Duodenal mucosa (tissue), 2 donors: Measurements from ENCODE around the gene SUGP2.

Experiments used
- H3K27ac ChIP-seq: one replicate; pipeline ENCODE4 v1.7.0; 2013; ENCODE audit warnings: low read depth, low read length
- H3K27me3 ChIP-seq, 2 donors: one replicate each; pipeline ENCODE4 v1.7.0; 2013; ENCODE audit warnings: low read length in 2 of 2, control low read depth in 1 of 2; ENCODE audit not compliant: insufficient read depth in 2 of 2, control insufficient read depth in 1 of 2
- H3K36me3 ChIP-seq, 2 donors: one replicate each; pipeline ENCODE4 v1.7.0; 2013; ENCODE audit warnings: low read length in 2 of 2, control low read depth in 1 of 2; ENCODE audit not compliant: insufficient read depth in 2 of 2, control insufficient read depth in 1 of 2
- H3K4me1 ChIP-seq, 2 donors: one replicate each; pipeline ENCODE4 v1.7.0; 2013; ENCODE audit warnings: low read length in 2 of 2, control low read depth in 1 of 2; ENCODE audit not compliant: insufficient read depth in 2 of 2, control insufficient read depth in 1 of 2
- H3K4me3 ChIP-seq, 2 donors: one replicate each; pipeline ENCODE4 v1.7.0; 2013; ENCODE audit warnings: low read length in 2 of 2, low read depth in 1 of 2
- H3K9ac ChIP-seq, 2 donors: one replicate each; pipeline ENCODE4 v1.7.0; 2013; ENCODE audit warnings: low read length in 2 of 2, low read depth in 1 of 2
- H3K9me3 ChIP-seq, 2 donors: one replicate each; pipeline ENCODE4 v1.7.0; 2013; ENCODE audit warnings: low read length in 2 of 2, control low read depth in 1 of 2; ENCODE audit not compliant: control insufficient read depth in 1 of 2

SUGP2 gene

GRCh38 chr19:19021115-19021514 is 12.2 kb downstream of the SUGP2 start:
- H3K4me1 ChIP-seq, result no peaks in the 10 kb centered on the region
- H3K9ac ChIP-seq, result no peak overlapping the region
- no peak overlapping the region for H3K4me3 ChIP-seq
- no peaks in the 10 kb centered on the region for H3K27me3 ChIP-seq
- H3K36me3 ChIP-seq, result peaks cover 38 to 64% of the 10 kb centered on the region in 2 donors
- H3K27ac ChIP-seq, result no peak overlapping the region
- no peaks in the 10 kb centered on the region for H3K9me3 ChIP-seq

- Histone ChIP-seq H3K4me1 (no peaks in the 10 kb centered on the region), H3K36me3 (peaks cover 36 to 80% of the 10 kb centered on the region in 2 donors), H3K4me3 (no peak overlapping the region), H3K9me3 (no peaks in the 10 kb centered on the region), H3K27ac (no peak overlapping the region), H3K9ac (no peak overlapping the region), H3K27me3 (no peaks in the 10 kb centered on the region)
Measured at GRCh38 chr19:19010551-19010950, 22.8 kb downstream of the SUGP2 start.

- H3K9ac ChIP-seq, result no peak overlapping the region
- H3K36me3 ChIP-seq, result peaks cover 36 to 82% of the 10 kb centered on the region in 2 donors
- H3K4me1 ChIP-seq, result no peaks in the 10 kb centered on the region
- H3K27me3 ChIP-seq, result no peaks in the 10 kb centered on the region
- no peaks in the 10 kb centered on the region for H3K9me3 ChIP-seq
- no peak overlapping the region for H3K4me3 ChIP-seq
- H3K27ac ChIP-seq, result no peak overlapping the region
Measured at GRCh38 chr19:19009951-19010350, 23.4 kb downstream of the SUGP2 start.

- Histone ChIP-seq H3K4me1 (no peaks in the 10 kb centered on the region), H3K27ac (no peak overlapping the region), H3K9ac (no peak overlapping the region), H3K4me3 (no peak overlapping the region), H3K27me3 (no peaks in the 10 kb centered on the region), H3K9me3 (no peaks in the 10 kb centered on the region), H3K36me3 (peaks cover 44 to 84% of the 10 kb centered on the region in 2 donors)
Measured at GRCh38 chr19:19006213-19006612, 27.1 kb downstream of the SUGP2 start.

- Histone ChIP-seq H3K9ac (no peak overlapping the region), H3K4me1 (no peaks in the 10 kb centered on the region), H3K27ac (no peak overlapping the region), H3K27me3 (no peaks in the 10 kb centered on the region), H3K4me3 (no peak overlapping the region), H3K36me3 (peaks cover 34 to 79% of the 10 kb centered on the region in 2 donors), H3K9me3 (no peaks in the 10 kb centered on the region)
Measured at GRCh38 chr19:19004144-19004543, 29.2 kb downstream of the SUGP2 start.

- Histone ChIP-seq H3K27ac (no peak overlapping the region), H3K36me3 (peaks cover 34 to 68% of the 10 kb centered on the region in 2 donors), H3K4me3 (no peak overlapping the region), H3K9me3 (no peaks in the 10 kb centered on the region), H3K4me1 (no peaks in the 10 kb centered on the region), H3K9ac (no peak overlapping the region), H3K27me3 (no peaks in the 10 kb centered on the region)
Measured at GRCh38 chr19:18999896-19000620, 33.3 kb downstream of the SUGP2 start.

GRCh38 chr19:18999016-18999758 is 34.1 kb downstream of the SUGP2 start:
- peaks cover 30 to 64% of the 10 kb centered on the region in 2 donors for H3K36me3 ChIP-seq

GRCh38 chr19:18998276-18998675 is 35.0 kb downstream of the SUGP2 start:
- H3K9ac ChIP-seq, result no peak overlapping the region
- no peaks in the 10 kb centered on the region for H3K27me3 ChIP-seq
- no peaks in the 10 kb centered on the region for H3K9me3 ChIP-seq
- H3K4me3 ChIP-seq, result no peak overlapping the region
- H3K36me3 ChIP-seq, result peaks cover 30 to 64% of the 10 kb centered on the region in 2 donors
- no peak overlapping the region for H3K27ac ChIP-seq
- no peaks in the 10 kb centered on the region for H3K4me1 ChIP-seq

More at GRCh38 chr19:18999016-18999758, 34.1 kb downstream of the SUGP2 start:
- Histone ChIP-seq H3K9me3 (no peaks in the 10 kb centered on the region), H3K4me1 (no peaks in the 10 kb centered on the region), H3K27ac (no peak overlapping the region), H3K9ac (no peak overlapping the region), H3K4me3 (no peak overlapping the region), H3K27me3 (no peaks in the 10 kb centered on the region)

- Histone ChIP-seq H3K27ac (no peak overlapping the region), H3K9ac (no peak overlapping the region), H3K36me3 (peaks cover 32 to 68% of the 10 kb centered on the region in 2 donors), H3K4me3 (no peak overlapping the region), H3K4me1 (no peaks in the 10 kb centered on the region), H3K27me3 (no peaks in the 10 kb centered on the region), H3K9me3 (no peaks in the 10 kb centered on the region)
Measured at GRCh38 chr19:18996796-18997394, 36.4 kb downstream of the SUGP2 start.

GRCh38 chr19:18996351-18996750 is 37.0 kb downstream of the SUGP2 start:
- Histone ChIP-seq H3K36me3 (peaks cover 36 to 68% of the 10 kb centered on the region in 2 donors), H3K4me1 (no peaks in the 10 kb centered on the region), H3K4me3 (no peak overlapping the region), H3K27ac (no peak overlapping the region), H3K27me3 (no peaks in the 10 kb centered on the region), H3K9ac (no peak overlapping the region), H3K9me3 (no peaks in the 10 kb centered on the region)
